ENCODE results near the gene SLC6A19.

GRCh38 chr5:1200495-1201326, 684 bp upstream of the SLC6A19 start:
- TF ChIP-seq, protein P1, sequence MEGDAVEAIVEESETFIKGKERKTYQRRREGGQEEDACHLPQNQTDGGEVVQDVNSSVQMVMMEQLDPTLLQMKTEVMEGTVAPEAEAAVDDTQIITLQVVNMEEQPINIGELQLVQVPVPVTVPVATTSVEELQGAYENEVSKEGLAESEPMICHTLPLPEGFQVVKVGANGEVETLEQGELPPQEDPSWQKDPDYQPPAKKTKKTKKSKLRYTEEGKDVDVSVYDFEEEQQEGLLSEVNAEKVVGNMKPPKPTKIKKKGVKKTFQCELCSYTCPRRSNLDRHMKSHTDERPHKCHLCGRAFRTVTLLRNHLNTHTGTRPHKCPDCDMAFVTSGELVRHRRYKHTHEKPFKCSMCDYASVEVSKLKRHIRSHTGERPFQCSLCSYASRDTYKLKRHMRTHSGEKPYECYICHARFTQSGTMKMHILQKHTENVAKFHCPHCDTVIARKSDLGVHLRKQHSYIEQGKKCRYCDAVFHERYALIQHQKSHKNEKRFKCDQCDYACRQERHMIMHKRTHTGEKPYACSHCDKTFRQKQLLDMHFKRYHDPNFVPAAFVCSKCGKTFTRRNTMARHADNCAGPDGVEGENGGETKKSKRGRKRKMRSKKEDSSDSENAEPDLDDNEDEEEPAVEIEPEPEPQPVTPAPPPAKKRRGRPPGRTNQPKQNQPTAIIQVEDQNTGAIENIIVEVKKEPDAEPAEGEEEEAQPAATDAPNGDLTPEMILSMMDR (IDR thresholded peaks at IDR 0.05), result no peak
- no peak for TF ChIP-seq POLR2A (IDR thresholded peaks at IDR 0.05)

Data from stomach (tissue), 4 donors.